SH-SY5Y (cell line): ENCODE measurements around the gene BRINP3.

Experiments
- GATA2 ChIP-seq: IDR thresholded peaks from 2 replicates; pipeline ENCODE4 v1.6.1; 2011; ENCODE audit warnings: mild to moderate bottlenecking, low read depth, low read length
- GATA3 ChIP-seq: IDR thresholded peaks from 2 replicates; pipeline ENCODE4 v1.6.1; 2011; ENCODE audit warnings: low read depth, mild to moderate bottlenecking, low read length, moderate library complexity

DNA sequence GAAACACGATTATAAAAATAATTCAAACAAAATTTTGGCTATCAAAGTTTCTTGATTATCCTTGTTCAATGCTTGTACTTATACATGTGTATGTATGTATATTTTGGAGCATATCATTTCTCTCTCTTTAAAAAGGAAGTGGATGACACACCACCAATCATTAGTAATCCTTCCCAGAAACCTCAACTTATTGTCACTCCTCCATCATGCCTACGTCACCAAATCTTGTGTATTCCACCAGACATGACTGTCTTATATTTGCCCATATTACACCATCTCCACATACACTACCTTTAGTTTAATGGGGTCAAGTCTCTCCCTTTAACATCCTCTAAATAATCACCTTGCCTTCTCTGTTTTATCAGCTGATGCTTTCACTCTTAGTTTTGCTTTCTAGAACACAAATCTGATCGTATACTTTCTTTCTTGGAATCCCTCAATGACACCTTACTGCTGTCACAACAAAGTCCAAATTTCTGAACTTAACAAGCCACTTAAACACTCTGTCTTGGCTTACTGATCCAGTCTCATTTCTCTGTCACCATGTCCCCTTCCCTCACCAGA, 124.0 kb downstream of the BRINP3 start:
- TF ChIP-seq GATA3 (no peak), GATA2 (no peak)
